Measurements from ENCODE around the gene CALM1. TPM values are rescaled to one million over a fixed set of nuclear protein-coding genes. Genes with fewer than 3 reads are reported as not detected.

Gene CALM1
- total RNA-seq, 1 experiment from 2014 or later: 373 TPM

- TF ChIP-seq ARID4B (CRISPR knock-in tag; IDR thresholded peaks at IDR 0.05; ENCODE audit: borderline replicate concordance): no peak
- TF ChIP-seq TEAD1 (CRISPR knock-in tag; IDR thresholded peaks at IDR 0.05): no peak
- no peak for TF ChIP-seq ZNF138 (CRISPR knock-in tag; conservative IDR thresholded peaks at IDR 0.05)
- TF ChIP-seq FOXP1 (CRISPR knock-in tag; IDR thresholded peaks at IDR 0.05; ENCODE audit: borderline replicate concordance): 0 out of 2 replicates have a peak, but pooled peaks have one; percentile 27
- TF ChIP-seq ATF3 (CRISPR knock-in tag; conservative IDR thresholded peaks at IDR 0.05): no peak
- no peak for TF ChIP-seq E2F1 (CRISPR knock-in tag; IDR thresholded peaks at IDR 0.05)
- no peak for TF ChIP-seq HMGA2 (CRISPR knock-in tag; IDR thresholded peaks at IDR 0.05)
- TF ChIP-seq ELF4 (CRISPR knock-in tag; IDR thresholded peaks at IDR 0.05; ENCODE audit: low read depth): no peak
- TF ChIP-seq PRDM15 (CRISPR knock-in tag; IDR thresholded peaks at IDR 0.05): peak; percentile 84
These were observed 1.5 kb downstream of the CALM1 start (continued) for GRCh38 chr14:90398315-90398839.

- peak overlapping the region; percentile 88 for H3K4me3 Mint-ChIP-seq
- ATAC-seq (no peak), DNase-seq (ENCODE audit: low spot score) (no peak)
- POLR2A ChIA-PET: interaction anchor here (1.0 to 1.1 kb wide), 2 partner anchors 109 to 115 kb away, joined by 3 to 5 read pairs; no protein-coding TSS in a partner anchor
- H3K36me3 Mint-ChIP-seq: peaks cover 45% of the 10 kb centered on the region
- no peaks in the 10 kb centered on the region for H3K9me3 Mint-ChIP-seq
- peak overlapping the region; percentile 77 for H3K27ac Mint-ChIP-seq
- CTCF ChIA-PET: interaction anchor here (0.8 to 1.8 kb wide), 29 partner anchors 10 to 359 kb away, joined by 3 to 28 read pairs (median 5); no protein-coding TSS in a partner anchor
- TF ChIP-seq GABPB1 (CRISPR knock-in tag; IDR thresholded peaks at IDR 0.05) (no peak), ATF6 (CRISPR knock-in tag; IDR thresholded peaks at IDR 0.05) (no peak), USF2 (CRISPR knock-in tag; IDR thresholded peaks at IDR 0.05) (no peak), STAT6 (CRISPR knock-in tag; conservative IDR thresholded peaks at IDR 0.05; ENCODE audit: low read depth) (no peak)
- peaks cover 26% of the 10 kb centered on the region for H3K4me1 Mint-ChIP-seq
- H3K27me3 Mint-ChIP-seq (ENCODE audit: low read depth): peaks cover 4% of the 10 kb centered on the region; the same call in 1 of the 2 replicates
These were observed 2.2 kb downstream of the CALM1 start for GRCh38 chr14:90398841-90399540.
